ENCODE data around the gene ARMC7.
"Not testable (repeated sequence)": the region's sequence is repeated elsewhere in the genome, so short reads cannot be mapped to it uniquely, and the experiment has no call there.

The ARMC7 gene

GRCh38 chr17:75152922-75153779 is 43.4 kb downstream of the ARMC7 start:
- Histone ChIP-seq H3K27ac (ENCODE audit: low read length) (peak overlapping the region; percentile 14), H3K27me3 (ENCODE audit: low read depth, low read length) (no peaks in the 10 kb centered on the region), H3K4me1 (ENCODE audit: control insufficient read depth in 1 of 2, insufficient read depth in 2 of 2, low read length in 2 of 2) (peaks cover 0 to 11% of the 10 kb centered on the region in 2 donors), H3K36me3 (ENCODE audit: control insufficient read depth in 1 of 2, insufficient read depth in 2 of 2, low read length in 2 of 2) (peaks cover 0 to under 1% of the 10 kb centered on the region in 2 donors), H3K4me3 (ENCODE audit: low read depth in 1 of 2, low read length in 2 of 2) (peak overlapping the region; percentile 79 to 93), H3K9me3 (ENCODE audit: control insufficient read depth in 1 of 2, low read length in 2 of 2) (no peaks in the 10 kb centered on the region)

DNA sequence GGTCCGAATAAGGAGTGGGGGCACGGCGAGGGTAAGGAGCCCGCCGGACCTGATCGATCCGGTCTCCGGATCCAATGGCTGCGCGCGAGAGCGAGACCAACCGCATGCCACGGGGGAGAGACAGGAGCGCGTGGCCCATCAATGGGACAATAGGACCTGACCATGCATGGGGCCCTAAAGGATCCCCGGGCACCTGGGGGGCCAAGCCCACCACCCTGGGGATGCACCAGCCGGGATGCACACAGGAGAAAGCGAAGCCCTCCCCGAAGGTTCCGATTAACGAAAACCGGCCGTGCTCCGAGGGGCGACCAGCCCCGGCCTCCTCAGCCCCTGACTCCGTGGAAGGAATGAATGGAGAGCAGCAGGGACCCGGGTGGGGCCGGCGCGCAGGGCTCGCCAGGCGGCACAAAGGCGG is 44.0 kb downstream of the ARMC7 start:
- Histone ChIP-seq H3K4me3 (ENCODE audit: low read depth in 1 of 2, low read length in 2 of 2) (peak overlapping the region; percentile 79 to 93), H3K4me1 (ENCODE audit: control insufficient read depth in 1 of 2, insufficient read depth in 2 of 2, low read length in 2 of 2) (peaks cover 0 to 11% of the 10 kb centered on the region in 2 donors), H3K36me3 (ENCODE audit: control insufficient read depth in 1 of 2, insufficient read depth in 2 of 2, low read length in 2 of 2) (no peaks in the 10 kb centered on the region), H3K27ac (ENCODE audit: low read length) (peak overlapping the region; percentile 14), H3K9me3 (ENCODE audit: control insufficient read depth in 1 of 2, low read length in 2 of 2) (no peaks in the 10 kb centered on the region), H3K27me3 (ENCODE audit: low read depth, low read length) (no peaks in the 10 kb centered on the region)

DNA sequence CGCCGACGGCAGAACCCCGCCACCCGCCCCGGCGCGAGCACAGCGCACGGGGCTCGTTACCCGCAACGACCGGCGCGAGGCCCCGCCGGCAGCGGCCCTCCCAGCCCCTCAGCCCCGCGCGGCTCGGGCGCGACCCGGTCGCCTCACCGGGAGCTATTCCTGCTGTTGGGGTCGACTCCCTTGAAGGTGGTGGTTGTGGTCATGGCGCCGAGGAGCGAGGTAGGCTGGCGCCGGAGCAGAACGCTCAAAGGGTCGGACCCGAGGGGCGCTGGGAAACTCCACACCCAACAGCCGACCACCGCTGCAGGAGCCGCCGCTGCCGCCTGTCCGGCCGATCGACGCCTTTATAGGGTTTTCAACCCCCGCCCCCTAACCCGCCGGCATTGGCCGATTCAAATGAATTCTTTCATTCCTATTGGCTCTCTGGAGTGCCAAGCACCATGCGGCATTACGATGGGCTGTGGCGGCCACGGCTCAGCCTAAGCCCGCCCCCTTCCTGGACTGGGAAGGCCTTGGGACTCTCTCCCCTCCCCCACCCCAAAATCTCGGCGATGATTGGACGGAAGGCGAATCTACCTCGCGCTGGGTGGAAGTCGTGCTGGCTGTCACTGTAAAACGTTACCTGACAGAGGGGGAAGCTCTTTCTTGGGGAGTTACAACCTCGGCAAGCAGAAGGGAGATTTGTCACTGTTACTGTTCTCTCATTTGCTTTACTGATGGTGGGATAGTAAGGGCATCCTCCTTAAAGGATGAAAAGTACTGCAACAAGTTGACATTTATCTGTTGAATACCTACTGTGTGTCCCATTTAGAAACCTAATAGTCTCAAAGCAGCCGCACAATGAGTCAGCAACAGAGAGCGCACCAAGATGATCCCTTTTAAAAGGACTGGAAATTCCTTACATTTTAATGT is 44.7 kb downstream of the ARMC7 start, which contains the start of gene JPT1:
JPT1 (minus strand) TSS at position 318 of the 912 bp plus-strand sequence; CDS start at position 203, 115 bp downstream.
- Histone ChIP-seq H3K9me3 (ENCODE audit: control insufficient read depth in 1 of 2, low read length in 2 of 2) (no peaks in the 10 kb centered on the region), H3K4me3 (ENCODE audit: low read depth in 1 of 2, low read length in 2 of 2) (peak within 1 kb of the TSS; percentile 79 to 93), H3K4me1 (ENCODE audit: control insufficient read depth in 1 of 2, insufficient read depth in 2 of 2, low read length in 2 of 2) (peaks cover 0 to 11% of the 10 kb centered on the region in 2 donors), H3K27ac (ENCODE audit: low read length) (peak within 1 kb of the TSS; percentile 14), H3K27me3 (ENCODE audit: low read depth, low read length) (no peaks in the 10 kb centered on the region), H3K36me3 (ENCODE audit: control insufficient read depth in 1 of 2, insufficient read depth in 2 of 2, low read length in 2 of 2) (no peaks in the 10 kb centered on the region)

DNA sequence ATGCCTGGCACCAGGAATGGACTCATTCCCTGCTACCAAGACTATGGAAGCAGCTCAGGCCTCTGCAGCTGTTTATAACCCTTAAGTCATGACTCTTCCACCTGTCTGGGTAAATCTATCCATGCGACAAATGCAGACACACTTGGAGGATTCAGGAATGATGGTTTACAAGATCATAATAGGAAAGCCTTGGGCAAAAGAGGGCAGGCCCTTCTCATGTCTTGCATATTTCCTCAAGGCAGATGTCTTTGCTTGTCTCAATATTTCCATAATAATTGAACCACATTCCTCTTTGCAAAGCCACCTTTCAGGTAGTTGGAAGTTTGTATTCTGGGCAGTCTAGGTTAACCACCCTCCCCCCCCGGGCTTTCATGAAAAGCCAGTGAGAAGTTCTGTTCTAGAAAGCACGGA is 45.4 kb downstream of the ARMC7 start:
- peak overlapping the region in 1 of 2 donors; percentile 93 for H3K4me3 ChIP-seq (ENCODE audit: low read depth in 1 of 2, low read length in 2 of 2)
- no peaks in the 10 kb centered on the region for H3K9me3 ChIP-seq (ENCODE audit: control insufficient read depth in 1 of 2, low read length in 2 of 2)
- H3K27ac ChIP-seq (ENCODE audit: low read length) = no peak overlapping the region
- no peaks in the 10 kb centered on the region for H3K36me3 ChIP-seq (ENCODE audit: control insufficient read depth in 1 of 2, insufficient read depth in 2 of 2, low read length in 2 of 2)
- peaks cover 0 to 11% of the 10 kb centered on the region in 2 donors for H3K4me1 ChIP-seq (ENCODE audit: control insufficient read depth in 1 of 2, insufficient read depth in 2 of 2, low read length in 2 of 2)
- H3K27me3 ChIP-seq (ENCODE audit: low read depth, low read length) = no peaks in the 10 kb centered on the region

GRCh38 chr17:75158480-75158879 is 48.7 kb downstream of the ARMC7 start:
- not testable (repeated sequence) for H3K27me3 ChIP-seq (ENCODE audit: low read depth, low read length); H3K9me3 ChIP-seq (ENCODE audit: control insufficient read depth in 1 of 2, low read length in 2 of 2)

GRCh38 chr17:75159196-75160031 is 49.6 kb downstream of the ARMC7 start:
- Histone ChIP-seq H3K4me1 (ENCODE audit: control insufficient read depth in 1 of 2, insufficient read depth in 2 of 2, low read length in 2 of 2) (no peaks in the 10 kb centered on the region), H3K27me3 (ENCODE audit: low read depth, low read length) (no peaks in the 10 kb centered on the region), H3K36me3 (ENCODE audit: control insufficient read depth in 1 of 2, insufficient read depth in 2 of 2, low read length in 2 of 2) (no peaks in the 10 kb centered on the region), H3K4me3 (ENCODE audit: low read depth in 1 of 2, low read length in 2 of 2) (no peak overlapping the region), H3K9me3 (ENCODE audit: control insufficient read depth in 1 of 2, low read length in 2 of 2) (no peaks in the 10 kb centered on the region), H3K27ac (ENCODE audit: low read length) (no peak overlapping the region)

More at GRCh38 chr17:75158480-75158879, 48.7 kb downstream of the ARMC7 start:
- not testable (repeated sequence) for H3K36me3 ChIP-seq (ENCODE audit: control insufficient read depth in 1 of 2, insufficient read depth in 2 of 2, low read length in 2 of 2); H3K27ac ChIP-seq (ENCODE audit: low read length); H3K4me1 ChIP-seq (ENCODE audit: control insufficient read depth in 1 of 2, insufficient read depth in 2 of 2, low read length in 2 of 2); H3K4me3 ChIP-seq (ENCODE audit: low read depth in 1 of 2, low read length in 2 of 2)

- Histone ChIP-seq H3K4me1 (ENCODE audit: control insufficient read depth in 1 of 2, insufficient read depth in 2 of 2, low read length in 2 of 2) (no peaks in the 10 kb centered on the region), H3K36me3 (ENCODE audit: control insufficient read depth in 1 of 2, insufficient read depth in 2 of 2, low read length in 2 of 2) (peaks cover 0 to 5% of the 10 kb centered on the region in 2 donors), H3K9me3 (ENCODE audit: control insufficient read depth in 1 of 2, low read length in 2 of 2) (no peaks in the 10 kb centered on the region), H3K27me3 (ENCODE audit: low read depth, low read length) (no peaks in the 10 kb centered on the region), H3K27ac (ENCODE audit: low read length) (no peak overlapping the region), H3K4me3 (ENCODE audit: low read depth in 1 of 2, low read length in 2 of 2) (no peak overlapping the region)
These were observed 50.4 kb downstream of the ARMC7 start for GRCh38 chr17:75160211-75160610.

- Histone ChIP-seq H3K9me3 (ENCODE audit: control insufficient read depth in 1 of 2, low read length in 2 of 2) (no peaks in the 10 kb centered on the region), H3K27me3 (ENCODE audit: low read depth, low read length) (no peaks in the 10 kb centered on the region), H3K36me3 (ENCODE audit: control insufficient read depth in 1 of 2, insufficient read depth in 2 of 2, low read length in 2 of 2) (peaks cover 0 to 19% of the 10 kb centered on the region in 2 donors), H3K4me1 (ENCODE audit: control insufficient read depth in 1 of 2, insufficient read depth in 2 of 2, low read length in 2 of 2) (no peaks in the 10 kb centered on the region), H3K27ac (ENCODE audit: low read length) (no peak overlapping the region), H3K4me3 (ENCODE audit: low read depth in 1 of 2, low read length in 2 of 2) (no peak overlapping the region)
These were observed 53.3 kb downstream of the ARMC7 start for GRCh38 chr17:75163074-75163473.

GRCh38 chr17:75164606-75165005 is 54.8 kb downstream of the ARMC7 start:
- H3K27me3 ChIP-seq (ENCODE audit: low read depth, low read length); H3K27ac ChIP-seq (ENCODE audit: low read length); H3K9me3 ChIP-seq (ENCODE audit: control insufficient read depth in 1 of 2, low read length in 2 of 2); H3K4me3 ChIP-seq (ENCODE audit: low read depth in 1 of 2, low read length in 2 of 2); H3K4me1 ChIP-seq (ENCODE audit: control insufficient read depth in 1 of 2, insufficient read depth in 2 of 2, low read length in 2 of 2): not testable (repeated sequence)
- peaks cover 0 to 19% of the 10 kb centered on the region in 2 donors for H3K36me3 ChIP-seq (ENCODE audit: control insufficient read depth in 1 of 2, insufficient read depth in 2 of 2, low read length in 2 of 2)

GRCh38 chr17:75168998-75169397 is 59.2 kb downstream of the ARMC7 start:
- H3K36me3 ChIP-seq (ENCODE audit: control insufficient read depth in 1 of 2, insufficient read depth in 2 of 2, low read length in 2 of 2) = peaks cover 13 to 32% of the 10 kb centered on the region in 2 donors
- no peaks in the 10 kb centered on the region for H3K9me3 ChIP-seq (ENCODE audit: control insufficient read depth in 1 of 2, low read length in 2 of 2)
- H3K27me3 ChIP-seq (ENCODE audit: low read depth, low read length) = no peaks in the 10 kb centered on the region
- no peak overlapping the region for H3K4me3 ChIP-seq (ENCODE audit: low read depth in 1 of 2, low read length in 2 of 2)
- H3K27ac ChIP-seq (ENCODE audit: low read length) = no peak overlapping the region
- peaks cover 0 to 7% of the 10 kb centered on the region in 2 donors for H3K4me1 ChIP-seq (ENCODE audit: control insufficient read depth in 1 of 2, insufficient read depth in 2 of 2, low read length in 2 of 2)

Measured in muscle layer of duodenum (tissue), 2 donors.